PC-3 (cell line): ENCODE measurements around the gene VIM.

Experiments used
- CTCF ChIP-seq: fragments of 300-600 bp; sonication (generic); conservative IDR thresholded peaks from 2 replicates; pipeline ENCODE4 v1.5.1; 2017; ENCODE audit warnings: antibody characterized with exemption, low read depth, mild to moderate bottlenecking, low read length
- EZH2 ChIP-seq: fragments of 300-600 bp; sonication (generic); IDR thresholded peaks from one replicate; pipeline ENCODE4 v1.6.1; 2017; ENCODE audit warnings: antibody characterized with exemption, mild to moderate bottlenecking, low read length; ENCODE audit not compliant: unreplicated experiment
- EZH2phosphoT487 ChIP-seq: fragments of 300-600 bp; sonication (generic); IDR thresholded peaks from 2 replicates; pipeline ENCODE4 v1.6.1; 2018; ENCODE audit warnings: mild to moderate bottlenecking, antibody characterized with exemption, low read length, borderline replicate concordance

- no peak for TF ChIP-seq CTCF
- no peak for TF ChIP-seq EZH2
- TF ChIP-seq EZH2phosphoT487: no peak
Measured at GRCh38 chr10:17217631-17218232, 10.3 kb upstream of the VIM start.
